PC-3 (cell line): ENCODE data around the gene TBC1D8. TPM values are rescaled to one million over a fixed set of nuclear protein-coding genes. Genes with fewer than 3 reads are reported as not detected.
"Not testable (repeated sequence)": the region's sequence is repeated elsewhere in the genome, so short reads cannot be mapped to it uniquely, and the experiment has no call there.

Experiments used
- ATAC-seq: fragments of 200-7000 bp; cut with Tn5 transposase; 2 replicates; pipeline ENCODE4 v1.9.1; 2020; ENCODE audit warnings: mild to moderate bottlenecking, moderate library complexity
- BruUV-seq: library from RNA; stranded (reverse); fragments of 400-500 nt; replicated peaks from 2 replicates; lab custom pipeline; 2021; lab: Mats Ljungman, UMichigan
- CTCF ChIA-PET: fragments of 300-600 bp; sonication (Branson Sonifier 250); formaldehyde crosslinking; loops from one replicate; lab custom pipeline; 2022; ENCODE audit warnings: antibody characterized with exemption; lab: Charles Lee
- POLR2A ChIA-PET: fragments of 300-600 bp; sonication (Branson Sonifier 250); formaldehyde crosslinking; loops from one replicate; lab custom pipeline; 2022; ENCODE audit warnings: antibody characterized with exemption; ENCODE audit not compliant: unreplicated experiment; lab: Charles Lee
- DNase-seq: peaks from one replicate; pipeline ENCODE4 v3.0.0-alpha.2; 2015
- H2AFZ ChIP-seq: fragments of 300-600 bp; sonication (generic); 2 replicates; pipeline ENCODE4 v1.6.0; 2016; ENCODE audit warnings: antibody characterized with exemption, low read length
- H3F3A ChIP-seq: fragments of 300-600 bp; sonication (generic); one replicate; pipeline ENCODE4 v1.6.0; 2017; ENCODE audit warnings: antibody characterized with exemption, low read length, control low read depth, mild to moderate bottlenecking; ENCODE audit not compliant: unreplicated experiment
- H3K27ac ChIP-seq: fragments of 300-600 bp; sonication (generic); 2 replicates; pipeline ENCODE4 v1.5.1; 2016; ENCODE audit warnings: mild to moderate bottlenecking, low read length
- H3K27me3 ChIP-seq: fragments of 300-600 bp; sonication (generic); 2 replicates; pipeline ENCODE4 v1.6.1; 2016; ENCODE audit warnings: low read length, mixed read lengths
- H3K36me3 ChIP-seq: fragments of 300-600 bp; sonication (generic); 2 replicates; pipeline ENCODE4 v1.6.1; 2016; ENCODE audit warnings: low read depth, mixed run types, low read length, mixed read lengths
- H3K4me1 ChIP-seq: fragments of 300-600 bp; sonication (generic); 2 replicates; pipeline ENCODE4 v1.5.1; 2016; ENCODE audit warnings: low read length; ENCODE audit not compliant: insufficient read depth
- H3K4me2 ChIP-seq: fragments of 300-600 bp; sonication (generic); 2 replicates; pipeline ENCODE4 v1.6.0; 2016; ENCODE audit warnings: low read length
- H3K4me3 ChIP-seq: fragments of 300-600 bp; sonication (generic); 2 replicates; pipeline ENCODE4 v1.5.1; 2016; ENCODE audit warnings: mild to moderate bottlenecking, low read length, mixed read lengths
- H3K79me2 ChIP-seq: fragments of 300-600 bp; sonication (generic); 2 replicates; pipeline ENCODE4 v1.6.1; 2017; ENCODE audit warnings: low read length, mixed read lengths
- H3K9ac ChIP-seq: fragments of 300-600 bp; sonication (generic); 2 replicates; pipeline ENCODE4 v1.6.0; 2016; ENCODE audit warnings: mild to moderate bottlenecking, low read length
- H3K9me2 ChIP-seq: fragments of 300-600 bp; sonication (generic); replicated peaks from 2 replicates; pipeline ENCODE4 v1.6.1; 2016; ENCODE audit warnings: mixed run types, low read length, mixed read lengths
- H3K9me3 ChIP-seq: fragments of 300-600 bp; sonication (generic); 2 replicates; pipeline ENCODE4 v1.6.1; 2016; ENCODE audit warnings: low read length, mixed read lengths
- H4K20me1 ChIP-seq: fragments of 300-600 bp; sonication (generic); 2 replicates; pipeline ENCODE4 v1.6.1; 2016; ENCODE audit warnings: low read length, mixed read lengths
- EZH2 ChIP-seq: fragments of 300-600 bp; sonication (generic); IDR thresholded peaks from one replicate; pipeline ENCODE4 v1.6.1; 2017; ENCODE audit warnings: antibody characterized with exemption, mild to moderate bottlenecking, low read length; ENCODE audit not compliant: unreplicated experiment
- EZH2phosphoT487 ChIP-seq: fragments of 300-600 bp; sonication (generic); IDR thresholded peaks from 2 replicates; pipeline ENCODE4 v1.6.1; 2018; ENCODE audit warnings: mild to moderate bottlenecking, antibody characterized with exemption, low read length, borderline replicate concordance
- intact Hi-C: fragments of 100-400 bp; cut with micrococcal nuclease; formaldehyde crosslinking; loops from 2 replicates; pipeline ENCODE4 v1.9.0; 2023
- total RNA-seq: library from RNA; depleted of rRNA; stranded (reverse); fragments of >200 nt; gene quantifications from 2 replicates; pipeline ENCODE4 v1.2.3, GENCODE V29; 2014
- TF ChIP-seq, protein P1 (sequence below): fragments of 300-600 bp; sonication (generic); conservative IDR thresholded peaks from 2 replicates; pipeline ENCODE4 v1.5.1; 2017; ENCODE audit warnings: antibody characterized with exemption, low read depth, mild to moderate bottlenecking, low read length

Gene TBC1D8
- total RNA-seq, 1 experiment from 2014 or later, result 39.7 TPM

DNA sequence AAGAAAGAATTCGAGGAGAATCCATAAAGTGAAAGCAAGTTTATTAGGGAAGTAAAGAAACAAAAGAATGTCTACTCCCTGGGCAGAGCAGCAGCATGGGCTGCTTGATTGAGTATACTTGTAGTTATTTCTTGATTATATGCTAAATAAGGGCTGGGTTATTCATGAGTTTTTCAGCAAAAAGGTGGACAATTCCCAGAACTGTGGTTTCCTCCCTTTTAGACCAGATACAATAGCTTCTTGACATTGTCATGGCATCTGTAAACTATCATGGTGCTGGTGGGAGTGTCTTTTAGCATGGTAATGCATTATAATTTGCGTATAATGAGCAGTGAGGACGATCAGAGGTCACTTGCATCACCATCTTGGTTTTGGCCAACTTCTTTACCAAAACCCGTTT lies 25.6 kb upstream of the TBC1D8 start:
- BruUV-seq, result no TSS peak
- POLR2A ChIA-PET, result no interaction called here
- TF ChIP-seq, protein P1, sequence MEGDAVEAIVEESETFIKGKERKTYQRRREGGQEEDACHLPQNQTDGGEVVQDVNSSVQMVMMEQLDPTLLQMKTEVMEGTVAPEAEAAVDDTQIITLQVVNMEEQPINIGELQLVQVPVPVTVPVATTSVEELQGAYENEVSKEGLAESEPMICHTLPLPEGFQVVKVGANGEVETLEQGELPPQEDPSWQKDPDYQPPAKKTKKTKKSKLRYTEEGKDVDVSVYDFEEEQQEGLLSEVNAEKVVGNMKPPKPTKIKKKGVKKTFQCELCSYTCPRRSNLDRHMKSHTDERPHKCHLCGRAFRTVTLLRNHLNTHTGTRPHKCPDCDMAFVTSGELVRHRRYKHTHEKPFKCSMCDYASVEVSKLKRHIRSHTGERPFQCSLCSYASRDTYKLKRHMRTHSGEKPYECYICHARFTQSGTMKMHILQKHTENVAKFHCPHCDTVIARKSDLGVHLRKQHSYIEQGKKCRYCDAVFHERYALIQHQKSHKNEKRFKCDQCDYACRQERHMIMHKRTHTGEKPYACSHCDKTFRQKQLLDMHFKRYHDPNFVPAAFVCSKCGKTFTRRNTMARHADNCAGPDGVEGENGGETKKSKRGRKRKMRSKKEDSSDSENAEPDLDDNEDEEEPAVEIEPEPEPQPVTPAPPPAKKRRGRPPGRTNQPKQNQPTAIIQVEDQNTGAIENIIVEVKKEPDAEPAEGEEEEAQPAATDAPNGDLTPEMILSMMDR, result no peak
- TF ChIP-seq EZH2, result no peak
- TF ChIP-seq EZH2phosphoT487, result no peak
- Histone ChIP-seq H3K4me2 (no peak overlapping the region), H3K4me3 (no peak overlapping the region), H3K9me3 (no peaks in the 10 kb centered on the region), H3K9ac (no peak overlapping the region), H3K27me3 (no peaks in the 10 kb centered on the region), H3K79me2 (no peaks in the 10 kb centered on the region), H3K36me3 (no peaks in the 10 kb centered on the region), H3K9me2 (no peaks in the 10 kb centered on the region), H3K4me1 (peaks cover 6% of the 10 kb centered on the region; the same call in 1 of the 2 replicates), H3F3A (no peaks in the 10 kb centered on the region), H2AFZ (no peak overlapping the region), H3K27ac (no peak overlapping the region), H4K20me1 (no peaks in the 10 kb centered on the region)
- no peak for DNase-seq
- no peak for ATAC-seq
- CTCF ChIA-PET, result no interaction called here
- intact Hi-C loops, result loop anchor here (2.0 kb wide), 1 partner anchor 16 kb away; no protein-coding TSS in a partner anchor

DNA sequence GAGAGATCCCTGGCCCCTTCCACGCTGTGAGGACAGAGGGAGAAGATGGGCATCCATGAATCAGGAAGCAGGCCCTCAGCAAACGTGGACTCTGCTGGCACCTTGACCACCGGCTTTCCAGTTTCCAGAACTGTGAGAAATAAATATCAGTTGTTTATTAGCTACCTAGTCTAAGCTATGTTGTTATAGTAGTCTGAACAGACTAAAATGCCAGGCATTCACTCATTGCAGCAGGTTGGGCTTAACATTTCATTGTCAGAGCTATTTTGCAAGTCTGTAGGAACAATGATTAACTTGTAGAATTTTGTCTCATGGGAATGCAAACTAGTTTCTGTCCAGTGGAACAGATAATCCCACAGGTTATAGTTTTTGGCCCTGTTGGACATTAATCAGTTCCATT lies 24.8 kb upstream of the TBC1D8 start:
- ChIA-PET CTCF (no interaction called here), POLR2A (no interaction called here)
- Histone ChIP-seq H3F3A (no peaks in the 10 kb centered on the region), H3K4me1 (peaks cover 6% of the 10 kb centered on the region; the same call in 1 of the 2 replicates), H2AFZ (no peak overlapping the region), H3K36me3 (no peaks in the 10 kb centered on the region), H3K27ac (no peak overlapping the region), H3K9ac (no peak overlapping the region), H3K9me3 (no peaks in the 10 kb centered on the region), H3K9me2 (no peaks in the 10 kb centered on the region), H3K4me2 (no peak overlapping the region), H4K20me1 (no peaks in the 10 kb centered on the region), H3K27me3 (no peaks in the 10 kb centered on the region), H3K79me2 (no peaks in the 10 kb centered on the region), H3K4me3 (no peak overlapping the region)
- DNase-seq, result no peak
- BruUV-seq, result no TSS peak
- intact Hi-C loops, result loop anchor here (2.0 kb wide), 1 partner anchor 15 kb away; no protein-coding TSS in a partner anchor
- no peak for ATAC-seq
- TF ChIP-seq, protein P1, result no peak
- TF ChIP-seq EZH2, result no peak
- no peak for TF ChIP-seq EZH2phosphoT487

DNA sequence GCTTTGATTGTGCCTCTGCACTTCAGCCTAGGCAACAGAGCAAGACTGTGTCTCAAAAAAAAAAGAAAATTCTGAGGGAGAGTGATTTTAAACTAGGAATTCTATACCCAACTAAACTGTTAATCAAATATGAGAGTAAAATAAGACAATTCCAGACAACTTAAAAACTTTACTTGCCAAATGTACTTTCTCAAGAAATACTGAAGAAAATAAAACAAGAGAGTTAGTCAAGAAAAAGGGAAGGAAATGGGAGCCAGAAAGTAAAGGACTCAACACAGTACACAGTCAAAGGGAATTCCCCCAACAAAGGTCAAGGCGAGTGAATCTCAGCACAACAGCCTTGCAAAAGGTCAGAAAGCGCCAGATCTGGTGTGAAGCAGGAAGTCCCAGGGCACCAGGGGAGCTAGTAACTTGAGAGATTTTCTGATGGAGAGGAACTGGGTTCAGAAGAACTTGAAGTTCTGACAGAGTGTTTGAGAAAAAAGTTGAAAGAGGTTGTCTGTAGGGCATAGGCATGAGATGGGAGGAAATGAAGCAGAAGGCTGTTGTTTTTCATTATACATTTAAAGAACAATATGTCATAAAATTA lies 22.6 kb upstream of the TBC1D8 start:
- CTCF ChIA-PET, result no interaction called here

DNA sequence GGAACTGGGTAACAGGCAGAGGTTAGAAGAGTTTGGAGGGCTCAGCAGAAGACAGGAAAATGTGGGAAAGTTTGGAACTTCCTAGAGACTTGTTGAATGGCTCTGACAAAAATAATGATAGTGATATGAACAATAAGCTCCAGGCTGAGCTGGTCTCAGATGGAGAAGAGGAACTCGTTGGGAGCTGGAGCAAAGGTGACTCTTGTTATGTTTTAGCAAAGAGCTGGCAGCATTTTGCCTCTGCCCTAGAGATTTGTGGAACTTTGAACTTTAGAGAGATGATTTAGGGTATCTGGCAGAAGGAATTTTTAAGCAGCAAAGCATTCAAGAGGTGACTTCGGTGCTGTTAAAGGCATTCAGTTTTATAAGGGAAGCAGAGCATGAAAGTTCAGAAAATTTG lies 18.6 kb upstream of the TBC1D8 start:
- H3K9ac ChIP-seq, H3K79me2 ChIP-seq, H3K4me2 ChIP-seq, H3K27me3 ChIP-seq, H3F3A ChIP-seq, ATAC-seq, intact Hi-C loops, H3K36me3 ChIP-seq, POLR2A ChIA-PET, H3K4me3 ChIP-seq, BruUV-seq, H4K20me1 ChIP-seq, DNase-seq, H3K27ac ChIP-seq, H3K4me1 ChIP-seq, H2AFZ ChIP-seq, CTCF ChIA-PET, H3K9me3 ChIP-seq, H3K9me2 ChIP-seq: not testable (repeated sequence)

More for the DNA sequence above, 22.6 kb upstream of the TBC1D8 start:
- Histone ChIP-seq H3K4me3 (no peak overlapping the region), H4K20me1 (no peaks in the 10 kb centered on the region), H3F3A (no peaks in the 10 kb centered on the region), H3K79me2 (no peaks in the 10 kb centered on the region), H3K4me2 (no peak overlapping the region), H3K9ac (no peak overlapping the region), H3K27ac (no peak overlapping the region), H3K9me2 (no peaks in the 10 kb centered on the region), H3K36me3 (no peaks in the 10 kb centered on the region), H3K9me3 (no peaks in the 10 kb centered on the region), H3K27me3 (no peaks in the 10 kb centered on the region), H3K4me1 (peaks cover 6% of the 10 kb centered on the region; the same call in 1 of the 2 replicates), H2AFZ (no peak overlapping the region)
- ATAC-seq, result no peak
- BruUV-seq, result no TSS peak
- POLR2A ChIA-PET, result no interaction called here
- TF ChIP-seq EZH2phosphoT487 (no peak), EZH2 (no peak)
- TF ChIP-seq, protein P1, result no peak
- intact Hi-C loops, result no loop called here
- no peak for DNase-seq
